SU-DHL-6 (cell line): ENCODE data around the gene ELN.

Experiments
- CTCF ChIP-seq: fragments of 200-600 bp; sonication (generic); IDR thresholded peaks from one replicate; pipeline ENCODE4 v1.5.1; 2017; ENCODE audit warnings: antibody characterized with exemption, mild to moderate bottlenecking, low read length, moderate library complexity; ENCODE audit not compliant: insufficient read depth, poor library complexity, severe bottlenecking
- EZH2phosphoT487 ChIP-seq: fragments of 200-600 bp; sonication (generic), shearing (Covaris generic); conservative IDR thresholded peaks from 2 replicates; pipeline ENCODE4 v1.6.1; 2018; ENCODE audit warnings: mild to moderate bottlenecking, antibody characterized with exemption, low read length, moderate library complexity, mixed read lengths

DNA sequence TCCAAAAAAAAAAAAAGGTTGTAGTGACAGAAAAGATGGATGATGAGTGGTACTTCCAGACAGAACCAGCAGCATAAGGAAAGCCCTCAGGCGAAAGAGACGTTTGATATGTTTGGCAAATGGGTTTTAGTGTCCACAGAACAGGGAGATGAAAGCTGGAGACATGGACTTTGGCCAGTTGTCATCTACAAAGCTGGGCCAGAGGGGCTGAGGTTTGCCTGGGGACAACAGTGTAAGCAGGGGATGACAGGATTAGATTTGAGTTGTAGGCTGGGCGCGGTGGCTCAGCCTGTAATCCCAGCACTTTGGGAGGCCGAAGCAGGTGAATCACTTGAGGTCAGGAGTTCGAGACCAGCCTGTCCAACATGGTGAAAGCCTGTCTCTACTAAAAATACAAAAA is 47.8 kb upstream of the ELN start:
- no peak for TF ChIP-seq CTCF
- no peak for TF ChIP-seq EZH2phosphoT487
